IMR-90 (cell line): ENCODE results near the gene TTC39B.

ENCODE experiments used
- BHLHE40 ChIP-seq: fragments of 150-350 bp; IDR thresholded peaks from 2 replicates; pipeline ENCODE4 v1.6.1; 2016; ENCODE audit warnings: mild to moderate bottlenecking, low read depth, low read length
- MAZ ChIP-seq: IDR thresholded peaks from 2 replicates; pipeline ENCODE4 v1.6.1; 2012; ENCODE audit warnings: low read depth, mild to moderate bottlenecking, low read length, improper control_type of control experiment, moderate library complexity, borderline replicate concordance
- MXI1 ChIP-seq: IDR thresholded peaks from 2 replicates; pipeline ENCODE4 v1.6.1; 2012; ENCODE audit warnings: low read depth, mild to moderate bottlenecking, low read length, moderate library complexity, borderline replicate concordance
- NFE2L2 ChIP-seq: fragments of 150-350 bp; IDR thresholded peaks from 2 replicates; pipeline ENCODE4 v1.6.1; 2016; ENCODE audit warnings: low read depth, mild to moderate bottlenecking, low read length
- POLR2A ChIP-seq: IDR thresholded peaks from 2 replicates; pipeline ENCODE4 v1.6.1; 2012; ENCODE audit warnings: mild to moderate bottlenecking, low read depth, low read length
- RAD21 ChIP-seq: IDR thresholded peaks from 2 replicates; pipeline ENCODE4 v1.6.1; 2012; ENCODE audit warnings: low read length, improper control_type of control experiment
- SMC3 ChIP-seq: fragments of 150-350 bp; IDR thresholded peaks from 2 replicates; pipeline ENCODE4 v1.6.1; 2016; ENCODE audit warnings: low read depth, mild to moderate bottlenecking, antibody characterized with exemption, low read length, moderate library complexity
- TF ChIP-seq, protein P1 (sequence below): fragments of 150-350 bp; IDR thresholded peaks from 2 replicates; pipeline ENCODE4 v1.6.1; 2016; ENCODE audit warnings: low read depth, mild to moderate bottlenecking, low read length, moderate library complexity, borderline replicate concordance
- TF ChIP-seq, protein P2 (sequence below): conservative IDR thresholded peaks from 2 replicates; pipeline ENCODE4 v1.5.1; 2012; ENCODE audit warnings: mild to moderate bottlenecking, low read depth, low read length, improper control_type of control experiment

DNA sequence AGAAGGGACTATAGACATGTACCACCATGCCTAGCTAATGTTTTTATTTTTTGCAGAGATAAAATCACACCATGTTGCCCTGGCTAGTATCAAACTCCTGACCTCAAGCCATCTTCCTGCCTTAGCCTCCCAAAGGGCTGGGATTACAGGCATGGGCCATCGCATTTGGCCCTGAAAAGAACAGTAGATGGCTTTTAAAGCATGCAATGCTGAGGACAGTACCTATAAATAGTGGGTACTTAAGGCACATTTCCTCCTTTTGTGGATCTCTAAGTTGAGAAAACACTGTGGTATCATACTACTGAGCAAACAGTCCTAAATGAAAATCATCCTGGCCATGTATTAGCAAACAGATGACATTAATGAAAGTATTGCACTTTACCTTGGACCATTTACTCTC is 119.4 kb downstream of the TTC39B start:
- TF ChIP-seq, protein P1, sequence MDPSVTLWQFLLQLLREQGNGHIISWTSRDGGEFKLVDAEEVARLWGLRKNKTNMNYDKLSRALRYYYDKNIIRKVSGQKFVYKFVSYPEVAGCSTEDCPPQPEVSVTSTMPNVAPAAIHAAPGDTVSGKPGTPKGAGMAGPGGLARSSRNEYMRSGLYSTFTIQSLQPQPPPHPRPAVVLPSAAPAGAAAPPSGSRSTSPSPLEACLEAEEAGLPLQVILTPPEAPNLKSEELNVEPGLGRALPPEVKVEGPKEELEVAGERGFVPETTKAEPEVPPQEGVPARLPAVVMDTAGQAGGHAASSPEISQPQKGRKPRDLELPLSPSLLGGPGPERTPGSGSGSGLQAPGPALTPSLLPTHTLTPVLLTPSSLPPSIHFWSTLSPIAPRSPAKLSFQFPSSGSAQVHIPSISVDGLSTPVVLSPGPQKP, result no peak
- TF ChIP-seq POLR2A (no peak), MXI1 (no peak), RAD21 (no peak), NFE2L2 (no peak), BHLHE40 (no peak), SMC3 (no peak), MAZ (no peak)
- TF ChIP-seq, protein P2, sequence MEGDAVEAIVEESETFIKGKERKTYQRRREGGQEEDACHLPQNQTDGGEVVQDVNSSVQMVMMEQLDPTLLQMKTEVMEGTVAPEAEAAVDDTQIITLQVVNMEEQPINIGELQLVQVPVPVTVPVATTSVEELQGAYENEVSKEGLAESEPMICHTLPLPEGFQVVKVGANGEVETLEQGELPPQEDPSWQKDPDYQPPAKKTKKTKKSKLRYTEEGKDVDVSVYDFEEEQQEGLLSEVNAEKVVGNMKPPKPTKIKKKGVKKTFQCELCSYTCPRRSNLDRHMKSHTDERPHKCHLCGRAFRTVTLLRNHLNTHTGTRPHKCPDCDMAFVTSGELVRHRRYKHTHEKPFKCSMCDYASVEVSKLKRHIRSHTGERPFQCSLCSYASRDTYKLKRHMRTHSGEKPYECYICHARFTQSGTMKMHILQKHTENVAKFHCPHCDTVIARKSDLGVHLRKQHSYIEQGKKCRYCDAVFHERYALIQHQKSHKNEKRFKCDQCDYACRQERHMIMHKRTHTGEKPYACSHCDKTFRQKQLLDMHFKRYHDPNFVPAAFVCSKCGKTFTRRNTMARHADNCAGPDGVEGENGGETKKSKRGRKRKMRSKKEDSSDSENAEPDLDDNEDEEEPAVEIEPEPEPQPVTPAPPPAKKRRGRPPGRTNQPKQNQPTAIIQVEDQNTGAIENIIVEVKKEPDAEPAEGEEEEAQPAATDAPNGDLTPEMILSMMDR, result no peak
